HG02642 (cell line): Measurements from ENCODE around the gene ENTPD6.

ENCODE experiments used
- ATAC-seq: cut with Tn5 transposase; IDR thresholded peaks from one replicate; pipeline ENCODE4 v1.9.1; 2021; ENCODE audit warnings: mild to moderate bottlenecking; ENCODE audit not compliant: unreplicated experiment, poor library complexity

The ENTPD6 gene

DNA sequence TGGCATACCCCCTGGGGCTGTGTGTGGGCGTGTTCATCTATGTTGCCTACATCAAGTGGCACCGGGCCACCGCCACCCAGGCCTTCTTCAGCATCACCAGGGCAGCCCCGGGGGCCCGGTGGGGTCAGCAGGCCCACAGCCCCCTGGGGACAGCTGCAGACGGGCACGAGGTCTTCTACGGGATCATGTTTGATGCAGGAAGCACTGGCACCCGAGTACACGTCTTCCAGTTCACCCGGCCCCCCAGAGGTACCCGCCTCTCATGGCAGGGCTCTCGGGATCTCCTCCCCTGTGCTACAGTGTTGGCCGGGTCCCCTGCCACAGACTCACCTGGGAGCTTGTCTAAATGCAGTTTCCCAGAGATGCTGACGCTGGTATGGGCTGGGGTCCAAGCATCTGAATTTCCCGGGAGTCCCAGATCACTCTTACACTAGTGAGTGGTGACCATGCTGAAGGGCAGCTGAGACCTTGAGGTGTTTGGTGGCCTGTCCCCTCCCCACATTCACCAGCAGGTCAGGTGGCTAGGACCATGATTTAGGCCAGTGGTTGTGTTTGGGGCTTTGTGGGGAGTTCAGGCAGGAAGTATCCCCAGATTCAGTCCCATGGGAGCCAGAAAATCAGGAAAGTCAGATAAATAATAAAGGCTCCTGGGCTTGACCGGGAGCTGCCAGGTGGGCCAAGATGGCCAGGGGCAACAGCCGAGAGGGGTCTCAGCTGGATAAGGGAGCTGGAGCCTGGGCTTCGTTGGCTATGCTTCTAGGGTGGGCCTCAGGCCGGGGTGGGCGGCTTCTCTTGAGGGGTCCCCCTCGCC lies 11.8 kb downstream of the ENTPD6 start:
- no peak for ATAC-seq

GRCh38 chr20:25207960-25208534 lies 12.5 kb downstream of the ENTPD6 start:
- ATAC-seq = no peak

- ATAC-seq = no peak
Observed at GRCh38 chr20:25209400-25209799, 13.9 kb downstream of the ENTPD6 start.

GRCh38 chr20:25209911-25210310 lies 14.4 kb downstream of the ENTPD6 start:
- ATAC-seq = no peak

GRCh38 chr20:25211273-25211672 lies 15.8 kb downstream of the ENTPD6 start:
- ATAC-seq = no peak

DNA sequence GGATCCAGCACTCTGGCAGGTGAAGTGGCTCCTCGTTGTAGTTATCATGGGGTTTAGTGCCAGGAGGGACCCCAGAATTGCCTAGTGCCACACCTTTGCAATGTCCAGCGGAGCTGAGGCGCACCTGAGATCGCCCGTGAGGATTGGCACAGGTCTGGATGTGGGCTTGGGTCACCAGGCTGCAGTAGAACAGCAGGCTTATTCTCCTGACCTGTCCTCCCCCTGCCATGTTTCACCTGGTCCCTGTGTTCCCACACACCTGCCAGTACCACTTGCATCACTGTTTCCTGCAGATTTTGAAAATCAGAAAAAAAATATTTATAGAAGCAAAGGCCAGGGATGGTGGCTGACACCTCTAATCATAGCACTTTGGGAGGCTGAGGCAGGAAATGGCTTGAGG lies 16.7 kb downstream of the ENTPD6 start:
- ATAC-seq = no peak

- ATAC-seq = no peak
Observed at GRCh38 chr20:25213566-25214425, 18.3 kb downstream of the ENTPD6 start.

DNA sequence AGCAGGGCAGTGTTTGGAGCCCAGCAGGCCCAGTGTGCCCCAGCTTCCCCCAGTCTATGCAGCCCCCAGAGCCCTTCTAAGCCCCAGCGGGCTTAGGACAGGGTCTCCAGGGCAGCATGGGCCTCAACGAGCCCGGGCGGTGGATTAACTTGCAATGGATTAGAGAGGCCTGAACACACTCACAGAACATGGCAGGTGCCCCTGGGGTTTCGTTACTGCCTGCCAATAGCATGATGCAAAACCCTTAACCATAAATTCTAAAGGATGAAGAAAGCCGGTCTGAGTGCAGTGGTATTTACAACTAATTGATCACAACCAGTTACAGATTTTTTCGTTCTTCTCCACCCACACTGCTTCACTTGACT lies 18.9 kb downstream of the ENTPD6 start:
- no peak for ATAC-seq

GRCh38 chr20:25214819-25215218 lies 19.3 kb downstream of the ENTPD6 start:
- no peak for ATAC-seq

GRCh38 chr20:25215521-25215920 lies 20.0 kb downstream of the ENTPD6 start:
- no peak for ATAC-seq

DNA sequence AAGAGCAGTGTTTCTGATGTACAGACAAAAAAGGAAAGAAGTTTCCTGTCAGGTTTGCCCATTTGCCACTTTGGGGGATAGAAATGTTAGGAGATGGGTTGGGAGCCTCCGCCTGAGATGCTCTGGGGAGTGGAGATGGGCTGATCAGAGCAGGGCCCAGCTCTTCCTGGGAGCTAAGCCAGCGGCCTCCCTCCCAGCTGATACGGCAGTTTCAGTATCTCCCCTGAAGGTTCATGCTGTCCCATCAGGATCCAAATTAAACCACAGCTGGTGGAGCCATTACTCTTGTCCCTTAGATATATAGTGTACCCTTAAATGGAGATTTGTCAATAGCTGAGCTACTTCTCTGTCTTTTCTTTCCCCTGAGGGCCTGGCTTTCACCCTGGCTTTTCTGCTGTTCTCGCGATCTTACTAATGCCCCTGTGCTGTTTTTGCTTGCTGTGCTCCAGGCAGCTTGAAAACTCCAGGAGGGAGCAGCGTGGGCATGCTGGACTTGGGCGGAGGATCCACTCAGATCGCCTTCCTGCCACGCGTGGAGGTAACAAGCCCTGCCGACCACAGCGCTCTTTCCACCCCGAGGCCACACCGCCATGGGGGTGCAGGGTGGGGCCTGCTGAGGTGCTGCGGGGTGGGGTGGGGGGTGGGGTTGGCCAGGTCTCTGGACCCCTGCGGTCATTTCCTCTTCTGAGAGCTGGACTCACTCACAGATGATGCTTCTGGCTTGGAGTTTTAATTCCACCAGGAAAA lies 20.9 kb downstream of the ENTPD6 start:
- ATAC-seq = no peak

DNA sequence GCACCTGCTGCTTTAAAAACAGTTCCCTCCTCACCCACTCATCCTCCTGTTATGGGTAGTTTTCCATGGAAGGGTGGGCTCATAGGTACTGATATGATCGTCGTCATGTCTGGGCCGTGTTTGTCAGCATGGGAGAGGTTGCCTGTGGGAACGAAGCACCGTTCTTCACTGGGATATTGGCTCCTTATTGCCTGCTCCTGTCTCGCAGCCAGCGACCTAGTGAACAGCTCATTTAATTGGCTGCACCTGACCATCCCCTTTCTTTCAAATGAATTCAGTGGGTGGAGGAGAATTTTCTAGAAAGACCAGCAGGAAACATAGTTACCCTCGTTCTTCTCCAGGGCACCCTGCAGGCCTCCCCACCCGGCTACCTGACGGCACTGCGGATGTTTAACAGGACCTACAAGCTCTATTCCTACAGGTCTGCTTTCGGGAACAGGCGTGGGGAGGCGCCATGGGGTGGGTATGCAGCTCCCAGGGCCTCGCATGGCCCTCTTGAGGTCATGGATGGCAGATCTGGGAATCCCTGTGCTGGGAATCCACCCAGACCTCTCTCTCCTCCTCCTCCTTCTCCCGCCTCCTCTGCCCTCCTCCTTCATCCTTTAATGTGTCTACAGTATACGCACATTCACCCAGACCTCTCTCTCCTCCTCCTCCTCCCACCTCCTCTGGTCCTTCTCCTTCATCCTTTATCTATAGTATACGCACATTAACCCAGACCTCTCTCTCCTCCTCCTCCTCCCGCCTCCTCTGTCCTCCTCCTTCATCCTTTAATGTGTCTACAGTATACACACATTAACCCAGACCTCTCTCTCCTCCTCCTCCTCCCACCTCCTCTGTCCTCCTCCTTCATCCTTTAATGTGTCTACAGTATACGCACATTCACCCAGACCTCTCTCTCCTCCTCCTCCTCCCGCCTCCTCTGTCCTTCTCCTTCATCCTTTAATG lies 21.9 kb downstream of the ENTPD6 start:
- ATAC-seq = no peak

- ATAC-seq = no peak
Observed at GRCh38 chr20:25218109-25218486, 22.6 kb downstream of the ENTPD6 start.

DNA sequence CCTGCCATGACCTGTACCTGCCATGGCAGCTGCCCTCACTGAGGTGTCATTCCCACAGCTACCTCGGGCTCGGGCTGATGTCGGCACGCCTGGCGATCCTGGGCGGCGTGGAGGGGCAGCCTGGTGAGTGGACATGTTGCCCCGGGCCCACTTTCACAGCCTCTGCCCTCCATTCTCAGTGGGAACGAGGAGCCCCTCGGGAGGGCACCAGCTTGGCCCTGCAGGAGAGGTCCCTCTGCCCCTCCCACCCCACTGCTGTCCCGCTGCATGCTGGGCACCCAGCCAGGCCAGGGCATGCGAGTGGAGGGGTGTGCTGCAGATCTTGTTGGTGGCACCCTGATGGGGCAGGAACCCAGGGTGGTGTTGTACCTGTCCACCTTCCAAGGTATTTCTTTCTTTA lies 23.0 kb downstream of the ENTPD6 start:
- ATAC-seq = no peak

GRCh38 chr20:25219365-25219764 lies 23.9 kb downstream of the ENTPD6 start:
- ATAC-seq = no peak

- ATAC-seq = no peak
Observed at GRCh38 chr20:25220021-25220730, 24.7 kb downstream of the ENTPD6 start.

DNA sequence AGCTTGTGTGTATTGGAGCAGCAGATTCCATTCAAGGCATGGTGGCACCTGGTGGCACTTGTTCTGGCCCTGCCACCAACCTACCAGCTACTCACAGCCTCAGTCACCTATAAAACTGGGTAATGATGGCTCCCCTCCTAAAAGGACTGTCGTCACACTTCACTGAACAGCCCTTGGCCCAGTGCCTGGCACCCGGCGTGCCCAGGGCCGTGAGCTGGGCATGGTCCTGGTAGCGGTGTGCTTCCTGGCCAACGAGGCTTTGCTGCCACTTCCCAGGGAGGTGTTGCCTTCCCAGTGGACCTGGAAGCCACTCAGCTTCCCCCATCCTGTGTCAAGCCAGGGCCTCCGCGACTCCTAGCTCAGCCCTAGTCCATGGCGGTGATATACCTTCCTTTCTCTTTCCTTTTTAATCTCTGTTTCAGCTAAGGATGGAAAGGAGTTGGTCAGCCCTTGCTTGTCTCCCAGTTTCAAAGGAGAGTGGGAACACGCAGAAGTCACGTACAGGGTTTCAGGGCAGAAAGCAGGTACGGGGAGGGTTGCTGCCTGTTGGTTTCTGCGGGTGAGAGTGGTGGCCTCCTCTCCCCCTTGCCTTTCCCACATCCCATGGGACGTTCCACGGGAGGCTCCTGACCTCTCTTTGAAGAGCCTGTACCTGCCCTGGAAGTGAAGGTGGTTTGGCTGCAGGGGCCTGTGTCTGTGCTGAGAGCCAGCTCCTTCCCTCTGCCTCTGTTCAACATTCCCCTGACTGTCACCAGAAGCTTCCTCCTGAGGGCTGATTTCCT lies 25.5 kb downstream of the ENTPD6 start:
- ATAC-seq = no peak
